A172 (cell line): ENCODE data around the gene EMILIN1. TPM values are rescaled to one million over a fixed set of nuclear protein-coding genes. Genes with fewer than 3 reads are reported as not detected.

Source experiments
- DNase-seq: peaks from one replicate; pipeline ENCODE4 v3.0.0-alpha.2; 2015; ENCODE audit warnings: low spot score
- total RNA-seq: library from RNA; depleted of rRNA; stranded (reverse); fragments of >200 nt; shearing (Covaris generic); gene quantifications from 2 replicates; pipeline ENCODE4 v1.2.3, GENCODE V29; 2014

The EMILIN1 gene
- total RNA-seq, 1 experiment from 2014 or later, result 0.47 TPM

DNA sequence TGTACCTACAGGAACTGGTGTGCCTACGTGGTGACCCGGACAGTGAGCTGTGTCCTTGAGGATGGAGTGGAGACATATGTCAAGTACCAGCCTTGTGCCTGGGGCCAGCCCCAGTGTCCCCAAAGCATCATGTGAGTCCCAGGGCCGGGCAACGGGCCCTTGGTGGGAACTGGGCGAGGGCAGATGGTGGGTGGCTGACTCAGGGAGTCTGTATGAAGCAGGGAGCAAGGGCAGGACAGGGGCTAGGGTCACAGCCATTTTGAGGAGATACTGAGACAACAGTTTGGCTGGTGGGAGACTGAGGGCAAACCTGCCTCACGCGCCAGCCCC, 1.7 kb downstream of the EMILIN1 start:
- DNase-seq, result no peak

- DNase-seq, result no peak
These were observed 2.2 kb downstream of the EMILIN1 start for GRCh38 chr2:27080603-27080936.

- no peak for DNase-seq
These were observed 3.8 kb downstream of the EMILIN1 start for GRCh38 chr2:27081984-27082772.

GRCh38 chr2:27082773-27083409, 4.5 kb downstream of the EMILIN1 start:
- no peak for DNase-seq

- no peak for DNase-seq
These were observed 5.2 kb downstream of the EMILIN1 start for GRCh38 chr2:27083410-27084296.

GRCh38 chr2:27084297-27085061, 6.1 kb downstream of the EMILIN1 start:
- no peak for DNase-seq

DNA sequence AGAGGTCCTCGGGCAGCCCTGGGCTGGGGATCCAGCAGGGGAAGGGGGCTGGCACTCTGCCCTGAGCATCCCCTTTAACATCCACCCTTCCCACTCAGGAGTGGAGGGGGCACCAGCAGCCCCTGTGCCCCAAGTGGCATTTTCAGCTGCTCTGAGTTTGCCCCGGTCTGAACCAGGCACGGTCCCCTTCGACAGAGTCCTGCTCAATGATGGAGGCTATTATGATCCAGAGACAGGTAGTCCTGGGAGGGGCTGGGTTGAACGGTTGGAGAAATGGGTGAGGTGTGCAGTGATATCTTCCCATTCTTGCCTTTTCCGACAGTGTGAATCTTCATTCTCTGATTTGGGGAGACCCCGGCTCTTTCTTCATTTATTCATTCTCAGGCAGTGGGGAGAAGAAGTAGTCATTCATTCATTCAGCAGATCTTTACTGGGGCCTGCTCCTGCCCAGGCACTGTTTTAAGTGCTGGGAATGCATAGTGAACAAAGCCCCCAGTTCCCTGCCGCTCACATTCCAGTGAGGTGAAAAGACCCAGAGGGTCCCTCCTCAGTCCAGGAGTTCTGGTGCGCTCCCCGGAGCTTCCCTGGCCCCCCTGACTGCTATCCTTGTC, 6.8 kb downstream of the EMILIN1 start:
- no peak for DNase-seq

GRCh38 chr2:27085673-27086089, 7.3 kb downstream of the EMILIN1 start:
- peak; percentile 44 for DNase-seq

- DNase-seq, result peak; percentile 82
These were observed 7.8 kb downstream of the EMILIN1 start for GRCh38 chr2:27086090-27086723.

DNA sequence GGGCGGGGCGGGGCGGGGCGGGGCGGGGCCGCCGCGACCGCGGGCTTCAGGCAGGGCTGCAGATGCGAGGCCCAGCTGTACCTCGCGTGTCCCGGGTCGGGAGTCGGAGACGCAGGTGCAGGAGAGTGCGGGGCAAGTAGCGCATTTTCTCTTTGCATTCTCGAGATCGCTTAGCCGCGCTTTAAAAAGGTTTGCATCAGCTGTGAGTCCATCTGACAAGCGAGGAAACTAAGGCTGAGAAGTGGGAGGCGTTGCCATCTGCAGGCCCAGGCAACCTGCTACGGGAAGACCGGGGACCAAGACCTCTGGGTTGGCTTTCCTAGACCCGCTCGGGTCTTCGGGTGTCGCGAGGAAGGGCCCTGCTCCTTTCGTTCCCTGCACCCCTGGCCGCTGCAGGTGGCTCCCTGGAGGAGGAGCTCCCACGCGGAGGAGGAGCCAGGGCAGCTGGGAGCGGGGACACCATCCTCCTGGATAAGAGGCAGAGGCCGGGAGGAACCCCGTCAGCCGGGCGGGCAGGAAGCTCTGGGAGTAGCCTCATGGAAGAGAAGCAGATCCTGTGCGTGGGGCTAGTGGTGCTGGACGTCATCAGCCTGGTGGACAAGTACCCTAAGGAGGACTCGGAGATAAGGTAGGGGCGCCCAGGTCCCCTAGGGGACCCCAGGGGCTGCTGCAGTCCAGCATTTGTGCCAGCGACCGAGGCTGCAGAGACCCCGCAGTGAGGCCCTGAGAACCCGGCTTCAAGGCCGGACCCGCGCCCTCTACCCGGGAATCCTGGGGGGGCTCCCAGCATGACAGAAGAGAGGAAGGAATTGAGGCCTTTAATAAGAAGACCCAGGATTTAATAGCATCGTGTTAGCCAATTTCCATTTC, 8.5 kb downstream of the EMILIN1 start, which contains the start of gene KHK:
KHK (plus strand) TSS at position 49 of the 870 bp plus-strand sequence; CDS start at position 537, 488 bp downstream.
- peak; percentile 51 for DNase-seq

- no peak for DNase-seq
These were observed 9.5 kb downstream of the EMILIN1 start for GRCh38 chr2:27087823-27088410.

DNA sequence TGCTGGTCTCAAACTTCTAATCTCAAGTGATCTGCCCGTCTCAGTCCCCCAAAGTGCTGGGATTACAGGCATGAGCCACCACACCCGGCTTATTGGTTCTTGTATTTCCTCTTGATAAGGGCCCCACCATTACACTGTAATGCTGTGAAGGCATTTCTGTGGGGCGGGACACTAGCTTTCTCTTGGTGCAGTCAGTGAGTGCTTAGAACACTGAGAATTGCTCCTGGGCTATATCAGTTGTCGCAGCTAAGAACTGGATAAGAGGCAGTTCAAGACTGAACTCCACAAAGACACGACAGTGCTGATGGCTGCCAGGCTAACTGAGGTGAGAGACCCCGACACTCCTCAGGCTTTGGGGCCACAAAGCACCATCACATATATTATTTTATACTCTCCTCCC, 10.2 kb downstream of the EMILIN1 start:
- DNase-seq, result no peak

DNA sequence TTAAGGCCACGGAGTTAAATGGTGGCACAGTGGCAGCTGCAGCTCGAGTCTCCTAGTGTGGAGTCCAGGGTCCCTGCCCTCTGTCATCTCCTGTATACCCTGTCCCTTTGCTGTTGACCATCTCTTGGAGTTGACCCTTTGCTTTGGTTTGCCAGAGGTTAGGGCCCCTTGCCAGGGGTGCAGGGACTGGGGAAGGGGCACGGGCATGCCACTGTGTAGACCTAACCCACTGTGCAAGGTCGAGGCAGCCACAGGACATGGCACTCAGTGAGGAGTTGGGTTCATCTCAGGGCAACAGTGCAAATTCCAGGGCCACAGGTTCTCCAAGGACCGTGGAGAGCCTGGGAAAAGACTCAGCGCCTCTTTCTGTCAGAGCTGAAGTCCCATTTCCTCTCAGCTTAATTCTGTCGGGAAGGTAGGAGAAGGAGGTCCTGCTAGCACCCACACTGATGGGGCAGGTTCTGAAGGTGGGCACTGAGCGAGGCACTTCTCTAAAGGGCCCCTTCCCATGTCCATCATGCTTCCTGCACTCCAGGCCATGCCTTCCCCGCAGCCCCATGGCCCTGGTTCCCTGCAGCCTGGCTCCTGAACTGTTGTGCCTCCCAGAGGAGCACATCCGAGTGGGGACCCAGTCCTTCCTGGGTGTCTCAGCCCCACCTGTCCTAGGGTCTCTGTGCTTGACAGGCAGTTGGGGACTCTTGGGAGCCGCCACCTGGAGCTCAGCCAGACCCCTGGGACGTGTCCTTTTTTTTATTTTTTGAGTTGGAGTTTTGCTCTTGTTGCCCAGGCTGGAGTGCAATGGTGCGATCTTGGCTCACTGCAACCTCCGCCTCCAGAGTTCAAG, 10.9 kb downstream of the EMILIN1 start:
- DNase-seq, result no peak

- DNase-seq, result no peak
These were observed 13.6 kb downstream of the EMILIN1 start for GRCh38 chr2:27091746-27092695.

DNA sequence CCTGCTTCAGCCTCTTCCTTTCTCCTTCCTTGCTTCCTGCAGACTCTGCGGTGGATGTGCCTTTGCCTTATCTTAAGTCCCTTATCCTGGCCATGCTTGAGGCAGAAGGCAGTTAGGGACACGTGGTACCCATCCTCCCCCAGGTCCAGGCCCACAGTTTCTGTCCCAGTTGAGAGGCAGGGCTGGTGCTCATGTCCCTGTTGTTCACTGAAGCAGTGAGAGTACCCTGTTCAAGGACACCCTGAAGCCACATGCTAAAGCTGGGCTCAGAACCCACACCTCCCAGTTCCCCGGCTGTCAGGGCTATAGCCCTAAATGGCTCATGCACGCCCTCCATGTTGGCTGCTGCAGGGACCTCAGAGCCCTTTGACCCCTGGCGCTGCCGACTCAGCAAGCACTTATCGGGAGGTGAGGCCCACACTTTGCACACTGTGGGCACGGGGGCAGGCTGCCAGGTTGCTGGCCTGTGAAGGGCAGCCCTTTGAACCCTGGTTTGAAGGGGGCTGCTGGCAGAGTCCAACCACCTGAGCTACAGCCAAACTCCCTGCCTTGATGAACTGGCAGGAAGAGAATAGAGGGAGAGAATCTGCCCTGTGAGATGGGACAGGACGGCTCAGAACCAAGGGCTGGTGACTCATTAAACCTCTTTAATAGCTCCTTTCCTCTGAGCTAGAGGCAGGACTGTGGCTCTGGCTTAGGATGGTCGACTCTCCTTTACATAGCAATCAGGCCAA, 14.4 kb downstream of the EMILIN1 start:
- DNase-seq, result no peak
